SJCRH30 (cell line): ENCODE results near the gene CFAP251. TPM values are rescaled to one million over a fixed set of nuclear protein-coding genes. Genes with fewer than 3 reads are reported as not detected.

Experiments
- DNase-seq, 2 experiments: peaks; one replicate each; pipeline ENCODE4 v3.0.0-alpha.2; 2015 to 2020
- H3K27ac ChIP-seq: fragments of 250-450 bp; sonication (Bioruptor Pico); 2 replicates; pipeline ENCODE4 v1.5.1; 2020; ENCODE audit warnings: mild to moderate bottlenecking, moderate library complexity
- H3K27me3 ChIP-seq: fragments of 250-450 bp; sonication (Bioruptor Pico); 2 replicates; pipeline ENCODE4 v1.5.1; 2020; ENCODE audit warnings: mild to moderate bottlenecking, moderate library complexity
- H3K36me3 ChIP-seq: fragments of 250-450 bp; sonication (Bioruptor Pico); 2 replicates; pipeline ENCODE4 v1.5.1; 2020; ENCODE audit warnings: mild to moderate bottlenecking, moderate library complexity
- H3K4me1 ChIP-seq: fragments of 250-450 bp; sonication (Bioruptor Pico); 2 replicates; pipeline ENCODE4 v1.5.1; 2020; ENCODE audit warnings: mild to moderate bottlenecking, moderate library complexity
- H3K4me3 ChIP-seq: fragments of 250-450 bp; sonication (Bioruptor Pico); 2 replicates; pipeline ENCODE4 v1.5.1; 2020; ENCODE audit warnings: mild to moderate bottlenecking, moderate library complexity
- H3K9me3 ChIP-seq: fragments of 250-450 bp; sonication (Bioruptor Pico); replicated peaks from 2 replicates; pipeline ENCODE4 v1.5.1; 2020; ENCODE audit warnings: mild to moderate bottlenecking, moderate library complexity
- total RNA-seq: library from RNA; depleted of rRNA; stranded (reverse); fragments of >200 nt; shearing (Covaris generic); gene quantifications from 2 replicates; pipeline ENCODE4 v1.2.3, GENCODE V29; 2014

CFAP251 gene
- total RNA-seq, 1 experiment from 2014 or later: 0.45 TPM

DNA sequence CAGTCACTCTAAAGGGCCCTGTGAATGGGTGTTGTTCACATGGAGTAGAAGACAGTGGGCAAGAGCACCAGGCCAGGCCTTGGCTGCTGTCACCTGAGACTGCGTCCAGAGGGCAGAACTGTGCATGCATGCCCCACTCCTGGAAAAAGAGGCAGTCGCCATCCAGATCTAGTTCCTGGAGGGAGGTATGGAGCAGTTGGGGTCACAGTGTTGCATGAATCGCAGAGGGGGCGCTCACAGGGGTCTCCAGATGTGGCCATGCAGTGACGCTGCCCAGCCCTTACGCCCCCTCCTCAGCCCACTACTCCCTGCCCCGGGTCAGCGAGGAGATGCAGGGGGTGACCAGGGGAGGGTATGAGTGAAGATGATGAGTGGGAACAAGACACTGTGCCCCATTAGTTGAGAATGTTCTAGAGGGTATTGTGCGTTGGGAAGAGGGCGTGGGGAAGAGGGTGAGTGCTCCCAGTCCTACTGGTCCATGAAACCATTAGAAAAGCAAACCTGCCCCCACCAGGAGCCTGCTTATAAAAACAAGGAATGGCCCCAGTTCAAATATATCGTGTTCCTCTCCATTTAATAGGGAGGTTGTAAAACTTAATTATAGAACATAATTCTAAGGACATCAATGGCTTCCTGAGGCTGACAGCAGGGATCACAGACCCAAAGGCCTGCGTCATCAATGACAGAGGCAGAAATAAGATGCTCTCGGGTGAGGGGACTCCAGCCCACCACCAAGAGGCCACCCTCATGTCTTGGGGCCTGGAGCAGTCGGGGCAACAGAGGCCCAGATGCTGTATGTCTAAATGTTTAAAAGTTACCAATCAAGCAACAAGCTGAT is 71.1 kb downstream of the CFAP251 start:
- Histone ChIP-seq H3K27me3 (no peaks in the 10 kb centered on the region), H3K4me3 (no peak overlapping the region), H3K4me1 (peaks cover 10% of the 10 kb centered on the region), H3K9me3 (no peaks in the 10 kb centered on the region), H3K36me3 (no peaks in the 10 kb centered on the region), H3K27ac (no peak overlapping the region)
- no peak for DNase-seq

DNA sequence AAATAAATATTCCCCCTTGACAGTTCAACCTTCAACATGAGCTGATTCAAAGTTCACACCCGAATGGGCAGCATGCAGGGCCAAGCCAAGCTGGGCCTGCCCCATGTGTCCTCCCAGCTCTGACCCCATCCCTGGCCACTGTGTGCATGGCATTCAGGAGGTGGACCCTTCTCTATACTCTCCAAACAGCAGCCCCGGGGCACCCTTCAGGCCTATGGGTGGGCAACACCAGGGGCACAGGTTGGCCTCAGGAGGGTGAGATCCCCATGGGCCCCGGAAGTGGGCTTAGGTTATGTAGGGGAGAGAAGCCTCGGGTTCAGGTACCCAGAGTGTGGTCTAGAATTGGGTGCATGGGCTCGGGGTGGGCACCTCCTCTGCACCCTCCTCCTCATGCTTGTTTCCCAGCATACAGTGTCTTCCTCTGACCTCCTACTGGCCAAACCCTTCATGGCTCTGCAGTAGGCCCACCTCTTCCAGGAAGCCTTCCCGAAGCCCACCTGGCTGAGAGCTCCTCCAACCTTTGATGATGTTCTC is 71.8 kb downstream of the CFAP251 start:
- H3K9me3 ChIP-seq: no peaks in the 10 kb centered on the region
- no peak for DNase-seq
- H3K4me3 ChIP-seq: no peak overlapping the region
- peaks cover 10% of the 10 kb centered on the region for H3K4me1 ChIP-seq
- no peaks in the 10 kb centered on the region for H3K36me3 ChIP-seq
- H3K27me3 ChIP-seq: no peaks in the 10 kb centered on the region
- no peak overlapping the region for H3K27ac ChIP-seq

DNA sequence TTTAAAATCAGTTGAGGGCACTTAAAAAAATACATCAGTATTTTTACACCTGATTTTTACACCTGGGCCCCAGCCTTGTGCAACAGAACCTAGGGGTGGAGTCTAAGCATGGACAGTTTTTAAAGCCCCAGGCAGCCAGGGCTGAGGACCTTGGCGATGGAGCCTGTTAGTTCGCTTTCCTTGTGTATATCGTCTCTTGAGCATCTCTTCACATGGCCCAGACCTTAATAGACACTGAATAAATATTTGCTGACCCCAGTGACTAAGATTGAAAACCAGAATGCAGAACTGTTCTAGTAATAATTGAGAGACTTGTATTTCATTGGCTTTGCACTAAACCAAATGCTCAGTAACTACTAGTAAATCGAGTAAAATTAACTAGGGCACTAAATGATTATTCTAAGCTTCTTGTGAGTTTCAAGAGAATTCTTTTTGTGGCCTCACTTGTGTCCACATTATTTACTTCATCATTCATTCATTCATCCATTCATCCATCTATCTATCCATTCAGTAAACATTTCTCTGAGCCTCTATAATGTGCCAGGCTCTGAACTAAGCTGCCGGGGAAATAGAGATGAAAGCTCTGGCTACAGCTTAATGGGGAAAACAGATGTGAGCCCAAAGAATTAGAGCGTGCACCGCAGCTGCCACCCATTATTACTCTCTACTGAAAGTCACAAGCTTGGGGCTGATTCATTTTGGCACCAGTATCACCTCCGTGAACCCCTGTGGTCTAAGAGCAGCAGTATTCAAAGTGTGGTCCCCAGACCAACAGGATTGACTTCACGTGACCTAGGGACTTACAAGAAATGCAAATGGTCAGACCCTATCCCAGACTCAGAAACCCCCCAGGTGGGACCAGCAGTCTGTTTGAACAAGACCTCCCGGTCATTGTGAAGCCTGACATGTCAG is 72.6 kb downstream of the CFAP251 start:
- peak; percentile 60 to 73 for DNase-seq
- H3K27me3 ChIP-seq: no peaks in the 10 kb centered on the region
- no peaks in the 10 kb centered on the region for H3K36me3 ChIP-seq
- H3K27ac ChIP-seq: no peak overlapping the region
- H3K9me3 ChIP-seq: no peaks in the 10 kb centered on the region
- H3K4me1 ChIP-seq: peaks cover 10% of the 10 kb centered on the region
- H3K4me3 ChIP-seq: no peak overlapping the region

DNA sequence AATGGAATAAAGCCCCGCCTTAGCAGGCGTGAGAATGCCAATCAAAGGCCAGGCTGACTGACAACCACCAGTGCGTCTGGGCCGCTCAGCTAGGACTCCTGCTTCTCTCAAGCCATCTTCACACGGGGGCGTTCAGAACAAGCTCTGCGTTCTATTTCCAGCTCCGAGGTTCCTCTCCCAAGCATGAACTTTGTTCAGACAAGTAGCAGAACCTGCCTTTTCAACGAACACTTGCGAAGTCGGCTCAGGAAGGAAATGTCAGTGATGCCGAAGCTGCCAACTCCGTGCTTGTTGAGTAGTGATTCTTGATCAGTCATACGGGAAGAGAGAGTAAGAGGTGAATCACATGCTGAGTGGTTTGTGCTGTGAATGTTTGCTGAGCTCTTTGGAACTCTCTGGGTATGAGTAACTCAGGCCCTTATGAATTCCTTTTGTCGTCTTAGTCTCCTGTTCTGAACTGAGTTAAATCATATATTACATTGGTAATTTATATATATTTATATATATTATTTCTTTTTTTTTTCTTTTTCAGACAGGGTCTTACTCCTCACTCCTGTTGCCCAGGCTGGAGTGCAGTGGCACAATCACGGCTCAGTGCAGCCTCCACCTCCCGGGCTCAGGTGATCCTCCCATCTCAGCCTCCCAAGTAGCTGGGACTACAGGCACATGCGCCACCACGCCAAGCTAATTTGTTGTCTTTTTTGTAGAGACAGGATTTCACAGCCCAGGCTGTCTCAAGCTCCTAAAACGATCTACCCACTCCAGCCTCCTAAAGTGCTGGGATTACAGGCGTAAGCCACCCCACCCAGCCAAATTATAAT is 73.9 kb downstream of the CFAP251 start:
- Histone ChIP-seq H3K36me3 (no peaks in the 10 kb centered on the region), H3K27ac (no peak overlapping the region), H3K27me3 (no peaks in the 10 kb centered on the region), H3K4me3 (no peak overlapping the region), H3K9me3 (no peaks in the 10 kb centered on the region), H3K4me1 (peaks cover 10% of the 10 kb centered on the region)
- DNase-seq: no peak

DNA sequence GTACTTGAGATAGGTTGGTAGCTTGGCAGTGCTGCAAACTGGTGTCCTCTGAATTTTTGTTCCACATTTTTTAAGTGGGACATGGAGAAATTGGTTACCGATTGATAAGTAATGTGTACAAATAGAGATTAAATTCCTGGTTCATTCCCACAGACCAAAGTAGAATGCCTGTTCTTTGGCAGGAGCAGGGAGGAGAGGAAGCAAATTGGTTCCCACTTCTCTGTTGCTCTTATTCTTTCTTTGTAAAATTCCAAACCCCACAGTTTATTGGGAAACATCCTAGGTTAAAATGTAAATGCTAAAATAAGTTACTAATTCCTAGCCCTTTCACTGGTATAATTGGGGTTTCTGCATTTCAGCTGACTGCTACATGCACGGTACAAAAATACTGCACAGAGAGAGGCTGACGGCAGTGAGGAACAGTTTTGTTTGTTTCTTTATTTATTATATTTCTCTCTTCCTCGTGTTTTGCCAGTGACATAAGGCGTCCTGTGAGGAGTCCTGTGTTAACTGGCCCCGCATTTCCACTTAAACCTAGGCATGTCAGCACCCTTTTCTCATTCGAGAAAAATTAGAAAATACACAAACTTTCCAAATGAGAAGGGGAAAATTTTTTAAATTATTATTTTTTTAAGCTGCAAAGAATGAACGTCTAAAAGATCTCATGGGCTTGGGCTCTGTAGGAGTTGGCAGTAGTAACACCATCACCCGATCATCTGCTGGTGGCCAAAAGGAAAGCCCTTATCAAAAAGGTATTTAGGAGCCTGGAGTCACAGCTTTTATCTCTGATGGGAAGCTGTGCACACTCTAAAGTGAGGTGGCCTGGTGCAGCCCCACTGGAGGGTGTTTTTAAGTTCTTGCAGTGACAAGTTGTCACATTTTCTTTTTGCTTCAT is 77.9 kb downstream of the CFAP251 start:
- Histone ChIP-seq H3K9me3 (no peaks in the 10 kb centered on the region), H3K4me1 (peaks cover 3% of the 10 kb centered on the region), H3K27me3 (no peaks in the 10 kb centered on the region), H3K27ac (no peak overlapping the region), H3K36me3 (no peaks in the 10 kb centered on the region), H3K4me3 (no peak overlapping the region)
- DNase-seq: no peak

DNA sequence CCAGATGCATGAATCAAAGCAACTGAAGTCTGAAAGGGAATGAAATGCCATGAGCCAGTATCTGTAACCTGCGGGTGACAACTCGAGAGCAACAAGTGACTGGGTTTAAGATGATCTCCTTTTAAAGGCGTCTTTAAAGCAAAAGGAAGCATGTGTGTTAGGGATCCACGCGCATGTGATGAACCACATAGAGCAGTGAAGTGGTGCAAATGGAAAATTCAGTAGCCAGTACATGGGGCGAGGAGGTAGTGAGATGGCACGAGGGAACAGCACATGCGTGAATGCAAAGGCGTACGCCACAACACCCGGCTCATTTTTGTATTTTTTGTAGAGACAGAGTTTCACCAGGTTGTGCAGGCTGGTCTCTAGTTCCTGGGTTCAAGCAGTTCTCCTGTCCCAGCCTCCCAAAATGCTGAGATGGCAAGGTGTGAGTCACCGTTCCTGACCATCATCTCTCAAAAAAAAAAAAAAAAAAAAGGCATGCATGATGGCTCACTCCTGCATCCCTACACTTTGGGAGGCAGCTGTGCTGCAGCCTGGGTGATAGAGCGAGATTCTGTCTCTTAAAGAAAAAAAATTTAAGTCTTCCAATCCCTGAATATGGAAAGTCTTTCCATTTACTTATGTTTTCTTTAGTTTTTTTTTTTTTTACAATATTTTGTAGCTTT is 78.7 kb downstream of the CFAP251 start:
- H3K27ac ChIP-seq: no peak overlapping the region
- DNase-seq: no peak
- no peaks in the 10 kb centered on the region for H3K36me3 ChIP-seq
- H3K27me3 ChIP-seq: no peaks in the 10 kb centered on the region
- no peak overlapping the region for H3K4me3 ChIP-seq
- H3K9me3 ChIP-seq: no peaks in the 10 kb centered on the region
- H3K4me1 ChIP-seq: no peaks in the 10 kb centered on the region

DNA sequence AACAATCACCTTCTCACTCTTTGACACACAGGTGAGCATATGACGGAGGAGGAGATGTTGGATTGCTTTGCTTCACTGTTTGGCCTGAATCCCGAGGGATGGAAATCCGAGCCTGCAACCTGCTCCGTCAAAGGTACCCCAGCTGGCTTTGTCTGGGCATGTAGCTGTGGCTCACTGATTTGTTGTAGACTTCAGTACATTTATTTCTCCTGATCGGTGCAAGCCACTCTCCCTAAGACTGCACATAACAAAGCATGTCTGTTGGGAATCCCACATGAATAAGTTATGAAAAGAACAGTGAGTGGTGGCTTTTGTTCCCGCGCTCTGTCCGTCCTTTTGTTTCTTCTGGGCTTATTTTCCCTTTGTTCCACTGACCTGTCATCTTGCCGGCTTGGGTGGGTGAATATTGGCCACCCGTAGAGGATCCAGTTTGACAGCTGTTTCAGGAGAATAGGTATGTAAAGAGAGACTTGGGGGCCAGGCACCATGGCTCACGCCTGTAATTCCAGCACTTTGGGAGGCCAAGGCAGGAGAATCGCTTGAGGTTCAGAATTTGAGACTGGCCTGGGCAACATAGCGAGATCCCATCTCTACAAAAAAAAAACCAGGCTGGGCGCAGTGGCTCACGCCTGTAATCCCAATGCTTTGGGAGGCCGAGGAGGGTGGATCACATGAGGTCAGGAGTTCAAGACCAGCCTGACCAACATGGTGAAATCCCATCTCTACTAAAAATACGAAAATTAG is 83.2 kb downstream of the CFAP251 start:
- no peaks in the 10 kb centered on the region for H3K36me3 ChIP-seq
- H3K4me1 ChIP-seq: peaks cover 20% of the 10 kb centered on the region
- no peak overlapping the region for H3K4me3 ChIP-seq
- H3K27ac ChIP-seq: no peak overlapping the region
- no peaks in the 10 kb centered on the region for H3K27me3 ChIP-seq
- peak in 1 of 2 experiments; percentile 29 for DNase-seq
- H3K9me3 ChIP-seq: no peaks in the 10 kb centered on the region

DNA sequence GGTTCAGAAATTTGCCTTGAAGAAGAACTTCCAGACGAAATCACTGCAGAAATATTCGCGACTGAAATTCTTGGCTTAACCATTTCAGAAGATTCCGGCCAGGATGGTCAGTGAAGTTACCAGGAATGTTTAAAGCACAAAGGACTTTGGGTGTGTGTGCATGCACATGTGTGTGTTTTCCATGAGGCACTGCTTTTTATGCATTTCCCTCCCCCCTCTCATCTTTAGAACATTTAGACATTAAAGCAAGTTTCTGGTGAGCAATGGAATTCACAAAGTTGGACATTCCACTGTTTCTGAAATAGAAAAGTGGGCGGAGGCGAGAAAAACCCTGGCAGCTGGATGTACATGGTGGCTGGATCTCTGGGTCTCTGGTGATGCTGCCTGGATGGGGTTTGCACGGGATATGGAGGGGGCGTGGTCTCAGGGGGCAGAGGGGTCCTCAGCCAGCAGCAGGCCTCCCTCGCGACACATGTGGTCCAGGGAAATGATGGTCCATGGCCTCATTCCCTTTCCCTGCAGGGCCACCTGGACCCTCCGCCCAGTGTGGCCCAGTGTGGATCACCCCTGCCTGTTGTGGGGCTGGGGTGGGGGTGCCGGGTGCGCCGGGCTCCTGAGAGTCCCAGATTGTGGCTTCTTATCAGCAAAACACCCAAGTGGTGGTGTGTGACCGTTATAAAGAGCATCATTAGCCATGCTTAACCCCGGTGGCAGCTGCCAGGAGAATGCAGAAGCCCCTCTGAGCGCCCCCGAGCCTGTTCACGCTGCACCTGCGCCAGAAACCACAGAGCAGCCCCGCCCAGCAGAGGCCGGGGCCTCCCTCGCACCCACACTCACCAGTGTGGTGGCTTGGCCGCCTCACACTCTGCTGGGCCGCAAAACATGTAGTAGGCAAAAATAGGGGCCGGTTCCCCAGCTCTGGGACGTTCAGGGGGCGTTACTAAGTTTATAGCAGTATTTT is 85.5 kb downstream of the CFAP251 start:
- Histone ChIP-seq H3K27ac (peak overlapping the region; percentile 36), H3K4me3 (no peak overlapping the region), H3K27me3 (no peaks in the 10 kb centered on the region), H3K36me3 (no peaks in the 10 kb centered on the region), H3K9me3 (no peaks in the 10 kb centered on the region), H3K4me1 (peaks cover 20% of the 10 kb centered on the region)
- DNase-seq: peak; percentile 70 to 71

DNA sequence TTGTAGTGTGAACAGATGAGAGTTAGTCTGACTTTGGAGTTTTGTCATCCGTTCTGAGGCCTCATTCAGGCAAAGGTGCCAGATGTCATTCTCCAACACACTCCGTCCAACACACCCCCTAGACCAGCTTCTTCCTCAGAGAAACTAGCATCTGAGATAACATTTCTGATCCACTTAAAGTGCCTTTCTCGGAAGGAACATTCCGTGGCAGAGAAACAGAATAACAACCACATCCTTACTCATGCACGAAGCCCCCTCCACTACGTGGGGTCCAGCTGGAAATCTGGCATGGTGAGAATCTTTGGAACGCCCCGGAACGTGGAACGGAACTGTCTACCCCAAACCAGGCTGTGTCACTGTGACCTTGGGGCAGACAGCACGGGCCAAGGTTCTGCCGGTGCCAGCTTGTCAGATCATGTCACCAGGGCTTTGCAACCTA is 86.3 kb downstream of the CFAP251 start:
- Histone ChIP-seq H3K27me3 (no peaks in the 10 kb centered on the region), H3K9me3 (no peaks in the 10 kb centered on the region), H3K4me1 (peaks cover 20% of the 10 kb centered on the region), H3K36me3 (no peaks in the 10 kb centered on the region), H3K27ac (no peak overlapping the region), H3K4me3 (no peak overlapping the region)
- DNase-seq: no peak

DNA sequence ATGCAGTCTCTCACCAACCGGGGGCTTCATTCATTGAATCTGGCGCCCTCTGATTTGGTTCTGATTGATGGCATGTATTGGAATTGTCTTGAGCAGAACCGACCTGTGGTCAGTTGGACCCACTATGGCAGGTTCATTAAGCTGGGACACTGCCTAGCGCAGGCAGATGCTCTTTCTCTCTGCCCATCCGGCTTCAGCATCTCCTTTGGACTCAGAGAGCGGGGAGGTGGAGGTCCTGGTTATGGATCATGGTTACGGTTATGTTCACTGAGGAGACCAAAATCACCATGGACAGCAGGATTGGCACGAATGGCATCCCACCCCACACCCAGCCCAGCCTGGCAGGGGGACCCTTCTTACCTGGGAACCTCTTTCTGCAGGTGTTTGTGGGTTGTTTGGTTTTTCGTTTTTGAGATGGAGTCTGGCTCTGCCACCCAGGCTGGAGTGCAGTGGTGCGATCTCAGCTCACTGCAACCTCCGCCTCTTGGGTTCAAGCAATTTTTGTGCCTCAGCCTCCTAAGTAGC is 86.9 kb downstream of the CFAP251 start:
- Histone ChIP-seq H3K4me1 (peaks cover 20% of the 10 kb centered on the region), H3K36me3 (no peaks in the 10 kb centered on the region), H3K9me3 (no peaks in the 10 kb centered on the region), H3K4me3 (no peak overlapping the region), H3K27ac (no peak overlapping the region), H3K27me3 (no peaks in the 10 kb centered on the region)
- DNase-seq: no peak

DNA sequence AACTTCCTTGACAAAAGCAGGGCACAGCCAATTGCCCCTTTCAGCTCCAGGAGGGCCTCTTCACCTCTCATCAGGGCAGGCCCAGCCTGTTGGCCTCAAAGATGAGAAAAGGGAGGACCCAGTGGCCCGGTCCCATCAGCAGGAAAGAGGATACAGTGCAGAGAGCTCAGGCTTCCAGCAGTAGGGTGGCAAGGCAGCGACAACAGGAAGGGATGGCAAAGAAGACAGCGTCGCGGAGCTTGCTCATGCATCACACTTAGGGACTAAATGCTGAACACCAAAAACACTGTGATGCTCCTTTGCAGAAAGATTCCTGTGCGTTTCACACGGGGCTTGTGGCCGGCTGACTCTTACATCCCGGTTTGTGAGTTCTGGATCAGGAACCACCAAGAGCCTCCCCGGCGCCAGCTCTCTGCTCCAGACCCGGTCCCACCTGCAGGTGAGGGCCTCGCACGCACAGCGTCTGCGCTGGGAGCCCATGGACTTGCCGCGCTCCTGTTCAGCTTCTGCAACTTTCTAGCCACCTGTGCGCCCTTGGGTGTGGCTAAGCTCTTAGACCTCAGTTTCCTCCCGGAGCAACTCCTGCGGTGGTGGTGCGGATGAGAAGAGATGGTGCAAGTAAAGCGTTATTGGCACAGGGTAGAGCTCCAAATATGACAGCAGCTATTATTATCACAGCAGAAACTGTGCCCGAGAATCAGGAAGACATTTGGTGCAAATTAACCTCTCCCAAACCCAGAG is 88.0 kb downstream of the CFAP251 start:
- H3K4me1 ChIP-seq: peaks cover 20% of the 10 kb centered on the region
- H3K9me3 ChIP-seq: no peaks in the 10 kb centered on the region
- no peak overlapping the region for H3K27ac ChIP-seq
- H3K27me3 ChIP-seq: no peaks in the 10 kb centered on the region
- H3K4me3 ChIP-seq: no peak overlapping the region
- no peaks in the 10 kb centered on the region for H3K36me3 ChIP-seq
- DNase-seq: no peak
